ENCODE results near the gene CYBC1. TPM values are rescaled to one million over a fixed set of nuclear protein-coding genes. Genes with fewer than 3 reads are reported as not detected.
A peak's percentile ranks its signal among the peaks of the same experiment; 100 is the strongest.

Gene CYBC1
- total and polyA plus RNA-seq, 2 of the 8 experiments (the other 6 are each of a cell fraction or from before 2014, with no cell fraction given), result 74.6 to 81.4 TPM

DNA sequence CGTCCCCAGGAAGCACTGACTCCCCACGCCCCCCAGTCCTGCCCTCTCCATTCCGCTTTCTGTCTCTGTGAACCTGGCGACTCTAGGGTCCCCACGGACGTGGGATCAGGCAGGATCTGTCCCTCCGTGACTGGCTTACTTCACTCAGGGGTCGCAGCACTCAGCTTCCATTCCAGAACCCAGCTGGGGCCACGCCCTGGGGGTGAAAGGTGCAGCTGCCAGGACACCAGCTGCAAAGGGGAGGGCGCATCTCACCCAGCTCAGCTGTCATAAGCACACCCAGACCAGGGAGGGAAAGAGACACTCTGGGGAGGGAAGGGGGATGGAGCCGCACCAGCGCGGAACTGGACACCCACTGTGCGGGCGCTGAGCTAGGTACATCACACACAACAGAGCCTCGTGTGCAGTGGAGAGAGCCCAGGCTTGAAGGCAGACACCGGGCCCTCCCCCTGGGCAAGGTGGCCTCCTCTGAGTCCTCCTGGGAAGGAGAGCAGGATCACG, 50.9 kb downstream of the CYBC1 start:
- ChIA-PET POLR2A (ENCODE audit: partially characterized antibody) (interaction anchor here (0.9 to 1.4 kb wide), 3 partner anchors 9 to 90 kb away, joined by 3 to 4 read pairs (median 3); no protein-coding TSS in a partner anchor), CTCF (ENCODE audit: partially characterized antibody) (interaction anchor here (0.8 to 1.9 kb wide), 8 partner anchors 10 to 50 kb away, joined by 3 to 7 read pairs (median 3); no protein-coding TSS in a partner anchor)
- Histone ChIP-seq H2AFZ (ENCODE audit: low read length) (no peak overlapping the region), H2BK120ac (replicated peaks; ENCODE audit: low read depth, low read length) (no peak overlapping the region), H3K18ac (ENCODE audit: extremely low read depth, low read length) (no peak overlapping the region), H2BK15ac (ENCODE audit: low read length) (no peak overlapping the region), H3K23me2 (ENCODE audit: low read depth, low read length) (no peaks in the 10 kb centered on the region), H4K8ac (ENCODE audit: extremely low read depth, insufficient read depth, low read length) (no peak overlapping the region), H3K27ac (ENCODE audit: low read depth, low read length) (no peak overlapping the region), H4K20me1 (replicated peaks in 1 of 2; ENCODE audit: control insufficient read depth in 1 of 2, insufficient read depth in 2 of 2, low read length in 2 of 2) (peaks cover 0 to 4% of the 10 kb centered on the region in 2 experiments), H4K91ac (replicated peaks; ENCODE audit: insufficient read length, low read length) (no peak overlapping the region), H3K14ac (ENCODE audit: insufficient read length) (no peak overlapping the region), H3K79me1 (ENCODE audit: low read depth, low read length) (no peaks in the 10 kb centered on the region), H3K4me2 (ENCODE audit: insufficient read depth in 1 of 2, low read depth in 2 of 2, low read length in 2 of 2) (no peak overlapping the region), H3K27me3 (replicated peaks in 1 of 4; ENCODE audit: control insufficient read depth in 3 of 4, extremely low read depth in 1 of 4, insufficient read depth in 3 of 4, low read length in 3 of 4) (no peaks in the 10 kb centered on the region), H3K36me3 (ENCODE audit: control insufficient read depth in 2 of 4, insufficient read depth in 4 of 4, low read length in 3 of 4) (peaks cover 0 to 11% (median 2%) of the 10 kb centered on the region in 4 experiments; a peak in 3 of 8 replicates), H2BK12ac (ENCODE audit: low read depth, low read length) (no peak overlapping the region), H2AK5ac (ENCODE audit: low read depth, low read length) (no peak overlapping the region), H3K9me3 (ENCODE audit: insufficient read depth in 2 of 2, low read depth in 1 of 2, low read length in 1 of 2) (no peaks in the 10 kb centered on the region), H3K9ac (replicated peaks in 1 of 4; ENCODE audit: extremely low read depth in 1 of 4, low read depth in 3 of 4, low read length in 3 of 4) (no peak overlapping the region), H4K5ac (ENCODE audit: insufficient read length, low read depth, low read length) (no peak overlapping the region), H2BK5ac (ENCODE audit: low read depth, low read length) (no peak overlapping the region), H3K4ac (replicated peaks; ENCODE audit: insufficient read length, low read depth, low read length) (no peak overlapping the region), H3K4me3 (ENCODE audit: extremely low read depth in 1 of 4, insufficient read depth in 2 of 4, low read depth in 3 of 4, low read length in 4 of 4) (no peak overlapping the region), H2BK20ac (ENCODE audit: low read length) (no peak overlapping the region), H3K79me2 (ENCODE audit: control insufficient read depth in 1 of 2, insufficient read depth in 2 of 2, low read length in 2 of 2) (no peaks in the 10 kb centered on the region), H3K23ac (ENCODE audit: insufficient read length) (no peak overlapping the region), H3K4me1 (replicated peaks in 1 of 4; ENCODE audit: control insufficient read depth in 3 of 4, insufficient read depth in 4 of 4, low read length in 3 of 4) (no peaks in the 10 kb centered on the region), H3K56ac (replicated peaks; ENCODE audit: insufficient read length, low read depth, low read length) (peak overlapping the region; percentile 6)
- FAIRE-seq, result no peak
- DNase-seq (ENCODE audit: low read depth in 1 of 2, low spot score in 2 of 2), result no peak
- 81% methylated on average over 17 of the region's 18 CpGs; no CpG with 5 or more reads in 1 of the 2 experiments for WGBS, 2 experiments (ENCODE audit: extremely low coverage in 1 of 2, insufficient coverage in 1 of 2, insufficient read length in 1 of 2, insufficient replicate concordance in 2 of 2, low coverage in 1 of 2, low lambda C conversion rate in 2 of 2, missing lambda C conversion rate in 1 of 2)
- TF ChIP-seq ATF3 (IDR thresholded peaks at IDR 0.05; ENCODE audit: insufficient read depth, low read depth, low read length), result no peak

Data from H1 (cell line).